HG02763 (cell line): ENCODE data around the gene TTBK1.
A peak's percentile ranks its signal among the peaks of the same experiment; 100 is the strongest.

Experiments used
- ATAC-seq: cut with Tn5 transposase; IDR thresholded peaks from one replicate; pipeline ENCODE4 v1.9.1; 2021; ENCODE audit warnings: mild to moderate bottlenecking, moderate library complexity; ENCODE audit not compliant: unreplicated experiment

Gene TTBK1

DNA sequence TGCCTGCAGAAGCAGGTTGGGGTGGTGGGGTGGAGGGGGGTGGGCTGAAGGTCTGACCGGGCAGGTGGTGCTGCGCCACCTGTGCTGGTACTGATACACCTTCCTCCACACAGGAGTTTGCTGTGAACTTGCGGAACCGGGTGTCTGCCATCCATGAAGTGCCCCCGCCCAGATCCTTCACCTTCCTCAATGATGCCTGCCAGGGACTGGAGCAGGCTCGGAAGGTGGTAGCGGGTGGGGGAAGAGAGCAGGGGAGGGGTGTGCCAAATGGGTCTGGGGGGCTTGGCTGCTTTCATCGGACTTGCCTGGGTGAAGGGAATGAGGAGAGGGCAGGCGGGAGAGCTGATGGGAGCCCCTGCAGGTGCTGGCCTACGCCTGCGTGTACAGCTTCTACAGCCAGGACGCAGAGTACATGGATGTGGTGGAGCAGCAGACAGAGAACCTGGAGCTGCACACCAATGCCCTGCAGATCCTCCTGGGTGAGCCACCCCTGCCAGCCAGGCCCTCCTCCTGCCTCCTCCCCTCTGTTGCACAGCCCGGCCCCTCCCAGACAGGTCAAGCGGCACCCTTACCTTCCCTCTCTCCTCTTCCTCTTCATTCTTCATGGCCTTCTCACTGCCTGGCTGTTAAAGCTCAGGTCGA, 20.7 kb upstream of the TTBK1 start:
- no peak for ATAC-seq

DNA sequence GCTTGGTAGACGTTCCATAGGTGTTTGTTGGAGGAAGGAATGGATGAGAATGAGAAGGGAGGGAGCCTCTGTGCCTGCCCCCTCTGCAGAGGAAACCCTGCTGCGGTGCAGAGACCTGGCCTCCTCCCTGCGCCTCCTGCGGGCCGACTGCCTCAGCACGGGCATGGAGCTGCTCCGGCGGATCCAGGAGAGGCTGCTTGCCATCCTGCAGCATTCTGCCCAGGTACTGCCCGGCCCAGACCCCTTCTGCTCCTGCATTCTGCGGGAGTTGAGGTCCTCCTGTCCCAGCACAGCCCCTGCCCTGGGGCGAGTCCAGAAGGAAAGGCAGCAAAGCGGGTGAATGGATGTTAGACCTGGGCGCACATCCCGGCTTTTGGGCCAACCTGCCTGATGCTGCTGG, 20.1 kb upstream of the TTBK1 start:
- ATAC-seq, result no peak

DNA sequence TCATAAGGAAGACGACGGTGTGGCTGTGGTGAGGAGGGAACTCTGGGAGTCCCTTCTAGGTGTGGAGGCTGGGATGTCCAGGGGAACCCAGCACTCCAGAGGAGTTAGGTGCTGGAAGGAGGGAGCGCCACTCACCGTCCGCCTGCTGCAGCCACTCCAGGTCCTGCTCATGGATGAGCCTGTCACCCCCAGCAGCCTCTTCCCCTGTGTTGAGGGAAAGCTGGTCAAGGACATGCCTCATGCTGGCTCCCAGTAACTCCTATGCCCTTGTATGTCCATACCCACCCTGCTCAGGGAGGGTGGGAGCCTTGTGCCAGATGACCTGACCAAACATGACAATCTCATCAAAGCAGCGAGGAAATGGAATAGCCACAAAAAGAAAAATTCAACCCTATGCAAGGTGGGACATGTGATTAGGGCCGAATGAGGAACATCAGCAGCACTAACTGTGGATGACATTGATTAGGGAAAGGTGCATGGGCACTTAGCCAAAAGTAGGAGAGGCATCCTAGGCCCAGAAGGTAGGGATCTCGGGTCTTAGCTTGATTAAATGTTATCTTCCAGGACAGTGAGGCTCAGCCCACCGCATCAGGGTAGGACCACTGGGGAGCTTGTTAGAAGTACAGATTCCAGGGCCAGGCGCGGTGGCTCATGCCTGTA, 17.0 kb upstream of the TTBK1 start:
- ATAC-seq, result no peak

DNA sequence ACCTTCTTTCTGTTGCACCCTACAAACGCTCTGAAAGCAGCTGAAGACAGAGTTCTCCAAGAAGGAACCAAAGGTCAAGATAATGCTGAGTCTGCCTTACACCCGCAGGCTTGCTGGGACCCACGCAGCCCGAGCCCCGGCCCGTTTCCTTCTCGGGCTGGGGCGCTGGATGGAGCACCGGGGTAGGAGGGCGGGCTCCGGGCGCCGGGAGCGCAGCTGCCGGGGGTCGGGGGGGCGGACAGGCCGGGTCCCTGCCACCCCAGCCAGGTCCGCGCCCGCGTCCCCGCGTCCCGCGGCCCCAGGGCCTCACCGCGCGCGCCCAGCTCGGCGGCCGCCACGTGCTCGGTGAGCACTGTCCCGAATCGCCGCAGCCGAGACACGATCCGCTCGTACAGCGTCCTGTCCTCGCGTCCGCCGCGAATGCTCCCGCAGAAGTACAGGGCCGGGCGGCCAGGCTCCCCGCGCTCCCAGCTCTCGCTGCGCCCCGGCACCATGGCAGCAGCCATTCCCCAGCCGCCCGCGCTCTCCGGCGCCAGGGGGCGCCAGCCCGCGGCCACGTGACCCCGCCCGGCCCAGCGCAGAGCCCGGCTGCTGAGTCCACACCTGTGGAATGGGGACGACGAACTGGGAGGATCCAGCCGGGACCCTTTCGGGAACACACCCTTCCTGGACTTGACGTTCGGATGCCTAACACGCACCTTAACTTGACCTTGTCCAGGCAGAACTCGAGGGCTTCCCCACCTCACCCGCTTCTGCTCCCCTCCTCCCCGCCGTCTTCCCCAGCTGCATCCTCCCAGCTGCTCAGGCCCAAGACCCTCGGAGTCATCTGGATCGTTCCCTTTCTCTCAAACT, 14.1 kb upstream of the TTBK1 start, which contains the start of gene DNPH1:
Gene DNPH1, minus strand, starts transcription at position 531 of the 852 bp plus-strand sequence. Its CDS starts 25 bp downstream, at position 506.
- peak; percentile 77 for ATAC-seq

DNA sequence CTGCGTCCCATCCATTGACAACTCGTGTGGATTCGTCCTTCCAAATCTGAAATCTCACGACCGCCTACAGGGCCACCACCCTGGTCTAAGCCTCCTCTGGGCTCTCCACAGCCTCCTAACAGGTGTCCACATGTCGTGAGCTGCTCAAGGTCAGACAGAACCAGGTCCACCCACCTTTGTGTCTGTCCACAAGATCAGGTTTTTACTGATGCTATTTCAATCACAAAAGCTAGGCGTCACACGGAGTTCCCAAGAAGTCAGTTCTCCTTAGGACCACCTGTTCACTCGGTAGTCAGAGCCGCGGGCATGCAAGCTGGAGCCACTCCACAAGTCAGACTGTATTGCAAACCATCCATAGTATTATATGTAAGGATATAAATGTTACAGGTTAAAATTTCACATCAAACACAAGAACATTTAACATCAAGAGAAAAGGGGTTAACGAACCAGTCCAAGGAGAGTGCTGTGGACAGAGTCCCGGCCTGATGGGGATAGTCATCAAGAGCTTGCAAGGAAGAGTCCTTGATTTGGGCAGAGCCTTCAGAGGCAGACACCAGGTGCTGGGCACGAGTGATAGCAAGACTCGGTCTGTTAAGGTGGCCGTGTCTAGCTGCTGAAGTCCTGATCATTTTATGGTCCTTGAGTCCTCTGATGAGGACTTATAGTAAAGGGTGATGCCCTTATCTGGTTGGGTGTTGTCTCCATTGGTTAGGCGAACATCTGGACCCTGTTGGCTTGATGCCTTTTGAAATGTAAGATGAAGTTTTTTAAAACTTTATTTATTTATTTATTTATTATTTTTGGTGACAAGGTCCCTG, 13.3 kb upstream of the TTBK1 start:
- no peak for ATAC-seq

DNA sequence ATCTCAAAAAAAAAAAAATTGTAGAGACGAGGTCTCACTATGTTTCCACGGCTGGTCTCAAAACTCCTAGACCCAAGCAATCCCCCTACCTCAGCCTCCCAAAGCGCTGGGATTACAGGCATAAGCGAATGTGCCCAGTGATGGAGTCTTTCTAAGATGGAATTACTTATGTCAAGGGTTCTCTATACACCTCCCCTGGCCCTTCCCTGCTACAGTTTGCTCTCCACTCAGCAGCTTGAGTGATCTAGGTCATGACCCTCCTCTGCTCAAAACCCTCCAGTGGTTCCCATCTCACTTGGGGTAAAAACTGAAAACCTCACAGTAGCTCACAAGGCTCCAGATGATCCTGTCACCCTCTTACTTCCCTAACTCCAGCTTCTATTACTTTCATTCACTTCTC, 12.2 kb upstream of the TTBK1 start:
- no peak for ATAC-seq

DNA sequence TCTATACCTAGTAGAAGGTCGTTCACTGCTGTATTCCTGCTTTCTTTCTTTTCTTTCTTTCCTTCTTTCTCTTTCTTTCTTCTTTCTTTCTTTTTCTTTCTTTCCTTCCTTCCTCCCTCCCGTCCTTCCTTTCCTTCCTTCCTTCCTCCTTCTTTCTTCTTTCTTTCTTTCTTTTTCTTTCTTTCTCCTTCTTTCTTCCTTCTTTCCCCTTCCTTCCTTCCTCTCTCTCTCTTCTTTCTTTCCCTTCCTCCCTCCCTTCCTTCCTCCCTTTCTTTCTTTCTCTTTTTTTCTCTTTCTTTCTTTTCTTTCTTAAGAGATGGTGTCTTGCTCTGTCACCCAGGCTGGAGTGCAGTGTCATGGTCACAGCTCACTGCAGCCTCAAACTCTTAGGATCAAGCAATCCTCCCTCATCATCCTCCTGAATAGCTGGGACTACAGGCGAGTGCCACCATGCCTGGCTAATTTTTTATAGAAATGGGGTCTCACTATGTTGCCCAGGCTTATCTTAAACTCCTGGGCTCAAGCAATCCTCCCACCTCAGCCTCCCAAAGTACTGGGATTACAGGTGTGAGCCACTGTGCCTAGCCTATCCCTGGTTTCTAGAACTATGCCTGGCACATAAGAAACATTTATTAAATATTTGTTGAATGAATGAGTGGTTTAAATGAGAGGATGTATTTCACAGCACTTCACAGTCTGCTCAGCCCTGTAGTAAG, 11.4 kb upstream of the TTBK1 start:
- ATAC-seq, result no peak

DNA sequence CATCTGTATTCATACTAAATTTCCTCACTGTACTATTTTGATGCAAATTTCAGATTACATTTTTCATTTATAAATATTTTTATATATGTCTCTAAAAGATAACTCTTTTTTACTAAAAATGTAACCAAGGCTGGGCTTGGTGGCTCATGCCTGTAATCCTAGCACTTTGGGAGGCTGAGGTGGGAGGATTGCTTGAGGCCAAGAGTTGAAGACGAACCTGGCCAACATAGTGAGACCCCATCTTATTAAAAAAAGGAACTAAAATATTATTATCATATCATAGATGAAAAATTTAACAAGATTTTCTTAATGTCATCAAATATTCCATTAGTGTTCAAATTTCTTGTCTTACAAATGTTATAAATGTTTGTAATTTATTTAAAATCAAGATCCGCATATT, 7.4 kb upstream of the TTBK1 start:
- ATAC-seq, result no peak

DNA sequence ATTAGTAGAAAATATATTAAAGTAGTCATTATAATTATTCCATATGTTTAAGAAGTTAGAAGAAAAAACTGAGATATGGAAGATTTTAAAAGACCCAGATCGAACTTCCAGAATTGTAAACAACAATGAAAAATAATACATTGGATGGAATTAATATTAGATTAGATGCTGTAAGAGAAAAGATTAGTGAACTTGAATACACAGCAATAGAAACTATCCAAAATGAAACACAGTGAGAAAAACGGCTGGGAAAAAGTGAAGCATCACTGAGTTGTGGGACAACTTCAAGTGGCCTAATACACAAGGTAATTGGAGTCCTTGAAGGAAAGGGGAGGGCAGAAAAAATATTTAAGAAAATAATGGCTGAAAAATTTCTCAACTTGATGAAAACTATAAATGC, 4.2 kb upstream of the TTBK1 start:
- no peak for ATAC-seq

DNA sequence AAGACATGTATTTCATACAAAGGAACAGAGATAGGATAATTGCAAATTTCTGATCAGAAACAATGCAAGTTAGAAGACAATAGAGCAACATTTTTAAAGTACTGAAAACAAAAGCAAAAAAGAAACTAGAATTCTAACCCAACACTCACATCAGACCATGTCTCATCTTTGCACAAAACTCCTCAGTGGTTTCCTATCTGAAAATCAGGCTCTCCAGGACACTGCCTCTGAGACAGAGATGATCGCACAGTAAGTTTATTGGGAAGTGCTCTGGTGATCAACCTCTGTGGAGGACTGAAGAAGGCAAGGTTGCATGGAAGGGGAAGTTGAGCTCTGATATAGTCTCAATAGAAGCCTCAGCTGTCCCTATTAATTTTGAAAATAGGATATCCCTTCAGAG, 2.3 kb upstream of the TTBK1 start:
- no peak for ATAC-seq

DNA sequence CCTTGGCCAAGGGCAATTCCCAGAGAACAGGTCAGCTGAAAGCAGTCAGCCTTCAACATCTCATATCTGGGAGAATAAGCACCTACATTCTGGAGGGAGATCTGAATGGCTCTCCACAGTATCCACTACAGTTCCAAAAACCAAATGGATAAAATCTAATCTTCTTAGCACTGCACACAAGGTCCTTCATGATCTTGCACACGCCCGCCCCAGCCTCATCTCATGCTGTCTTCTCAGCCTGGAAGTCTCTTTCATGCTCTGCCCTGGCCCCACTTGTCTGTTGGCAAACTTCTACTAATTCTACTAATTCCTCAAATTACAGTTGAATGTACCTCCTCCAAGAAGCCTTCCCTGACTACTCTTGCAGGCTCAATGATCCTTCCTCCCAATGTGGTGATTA, 1.8 kb upstream of the TTBK1 start:
- no peak for ATAC-seq

DNA sequence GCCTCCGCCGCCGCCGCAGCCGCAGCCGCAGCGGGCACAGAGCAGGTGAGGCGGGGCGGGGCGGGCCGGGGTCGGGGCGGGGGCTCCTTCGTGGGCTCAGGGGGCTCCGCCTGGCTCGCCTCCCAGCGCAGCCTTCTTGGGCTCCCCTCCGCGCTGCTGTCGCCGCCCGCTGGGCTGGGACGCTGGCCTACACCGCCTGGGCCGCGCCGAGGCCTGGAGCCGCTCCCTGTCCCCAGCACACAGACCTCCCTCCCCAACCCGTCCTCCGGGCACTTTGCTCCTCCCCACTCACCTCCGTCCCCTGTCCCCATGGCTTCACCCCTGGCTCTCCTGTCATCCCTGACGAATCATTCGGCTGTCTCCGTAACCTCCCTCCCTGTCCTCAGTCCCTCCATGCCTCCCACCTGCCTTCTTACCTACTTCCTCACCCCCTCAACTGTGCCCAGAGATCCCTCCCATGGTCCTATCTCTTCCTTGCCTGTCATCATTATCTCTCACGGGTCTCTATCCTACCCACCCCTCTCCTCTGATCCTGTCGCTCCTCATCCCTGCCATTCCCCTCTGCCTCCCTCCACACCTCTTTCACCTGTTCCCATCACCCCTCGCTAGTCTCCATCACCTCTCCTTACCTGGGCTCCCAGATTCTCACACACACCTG, 512 bp downstream of the TTBK1 start:
- no peak for ATAC-seq

DNA sequence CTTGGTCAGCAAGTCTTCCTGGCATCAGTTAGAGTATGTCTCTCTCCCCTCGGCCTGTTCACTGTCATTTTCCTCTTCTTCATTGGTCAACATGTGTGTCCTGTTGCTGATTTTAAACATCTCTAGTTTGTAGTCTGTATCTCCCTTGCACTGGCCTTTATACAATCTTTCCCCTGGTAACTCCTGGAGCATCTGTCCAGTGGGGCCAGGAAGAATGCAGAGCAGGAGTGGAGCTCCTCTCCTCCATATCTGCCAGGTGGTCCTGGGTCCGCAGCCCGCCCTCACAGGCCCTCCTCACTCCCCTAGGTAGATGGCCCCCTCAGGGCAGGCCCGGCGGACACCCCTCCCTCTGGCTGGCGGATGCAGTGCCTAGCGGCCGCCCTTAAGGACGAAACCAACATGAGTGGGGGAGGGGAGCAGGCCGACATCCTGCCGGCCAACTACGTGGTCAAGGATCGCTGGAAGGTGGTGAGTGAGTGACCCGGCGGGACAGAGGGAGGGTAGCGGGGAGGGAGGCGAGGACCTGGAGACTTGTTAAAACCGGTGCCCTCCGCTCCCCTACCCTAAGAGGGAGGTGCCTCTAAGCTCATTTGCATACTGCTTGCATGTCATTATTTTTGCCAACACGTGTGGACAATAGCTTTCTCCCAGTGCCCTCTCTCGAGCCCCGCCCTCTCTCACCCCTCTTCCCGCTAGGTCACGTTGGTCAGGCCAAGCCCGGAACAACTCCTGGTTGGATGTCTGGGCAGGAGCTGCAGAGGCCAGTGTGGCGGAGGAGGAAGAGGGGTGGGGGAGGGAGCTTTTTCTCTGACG, 3.2 kb downstream of the TTBK1 start:
- ATAC-seq, result peak; percentile 16

DNA sequence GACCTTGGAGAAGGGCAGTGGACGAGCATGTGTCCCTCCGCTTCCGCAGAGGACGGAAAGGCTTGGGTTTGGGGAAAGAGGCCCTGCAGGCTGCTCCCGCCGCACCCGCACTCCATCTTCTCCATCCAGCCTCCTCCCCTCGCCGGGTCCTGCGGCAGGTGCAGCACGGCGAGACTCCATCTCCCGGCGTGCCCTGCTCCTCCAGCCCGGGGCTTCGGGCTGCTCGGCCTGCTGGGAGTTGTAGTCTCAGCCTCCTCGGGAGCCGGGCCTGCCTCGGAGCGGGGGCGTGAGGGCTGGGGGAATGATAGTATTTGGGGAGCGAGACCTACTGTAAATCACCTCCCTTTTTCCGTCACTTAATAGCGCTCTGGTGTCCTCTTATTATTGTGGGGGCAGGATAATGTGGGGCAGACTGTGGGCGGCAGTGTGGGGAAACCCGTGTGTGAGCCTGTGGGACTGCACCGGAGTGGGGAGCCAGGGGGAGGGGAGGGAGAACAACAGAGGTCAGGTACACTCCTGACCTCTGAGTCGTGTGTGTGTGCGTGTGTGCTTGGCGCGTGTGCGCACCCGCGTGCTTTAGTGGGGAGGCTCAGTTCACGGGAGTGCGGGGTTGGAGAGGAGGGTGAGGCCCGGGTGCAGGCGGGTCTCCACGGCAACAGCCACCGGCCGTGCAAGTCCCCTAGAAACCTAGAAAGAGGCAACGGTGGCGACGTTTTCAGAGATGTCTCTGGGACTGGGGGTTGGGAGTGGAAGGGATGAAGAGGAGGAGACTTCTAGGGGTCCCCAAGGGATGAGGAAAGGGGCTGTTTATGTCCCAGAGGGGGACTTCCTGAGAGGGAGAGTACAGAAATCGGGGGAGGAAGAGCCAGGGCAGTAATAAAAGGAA, 4.1 kb downstream of the TTBK1 start:
- ATAC-seq, result peak; percentile 90

DNA sequence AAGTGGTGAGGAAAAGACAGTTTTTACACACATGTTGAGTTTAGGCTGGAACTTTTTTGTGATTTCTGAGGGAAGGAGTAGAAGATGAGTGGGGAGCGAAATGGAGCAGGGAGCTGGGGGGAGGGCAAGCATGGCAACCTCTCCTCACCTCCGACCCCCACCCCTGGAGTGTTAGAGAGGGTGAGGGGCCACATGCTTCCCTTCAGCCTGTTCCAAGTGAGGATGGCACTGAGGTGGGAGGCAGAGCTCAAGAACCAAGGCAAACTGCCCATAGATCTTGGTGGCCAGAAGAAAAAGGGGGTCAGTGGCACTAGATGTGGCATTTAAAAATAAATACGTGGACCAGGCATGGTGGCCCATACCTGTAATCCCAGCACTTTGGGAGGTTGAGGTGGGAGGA, 4.8 kb downstream of the TTBK1 start:
- no peak for ATAC-seq

DNA sequence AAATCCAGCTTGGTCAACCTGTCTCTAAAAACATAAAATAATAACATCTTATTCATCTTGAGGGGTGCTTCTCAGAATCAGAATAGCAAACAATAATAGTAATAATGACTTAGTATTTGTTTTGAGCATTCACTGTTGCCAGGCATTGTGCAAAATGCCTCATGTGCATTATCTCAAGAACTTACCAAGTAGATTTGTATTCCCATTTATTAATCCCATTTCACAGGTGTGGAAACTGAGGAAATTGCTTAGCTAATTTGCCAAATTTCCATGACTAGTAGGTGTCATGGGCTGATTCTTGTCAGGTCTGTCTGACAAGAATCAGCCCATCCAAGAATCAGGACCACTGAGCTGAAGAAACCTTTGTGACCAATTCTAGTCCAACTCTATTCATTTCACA, 5.5 kb downstream of the TTBK1 start:
- no peak for ATAC-seq

DNA sequence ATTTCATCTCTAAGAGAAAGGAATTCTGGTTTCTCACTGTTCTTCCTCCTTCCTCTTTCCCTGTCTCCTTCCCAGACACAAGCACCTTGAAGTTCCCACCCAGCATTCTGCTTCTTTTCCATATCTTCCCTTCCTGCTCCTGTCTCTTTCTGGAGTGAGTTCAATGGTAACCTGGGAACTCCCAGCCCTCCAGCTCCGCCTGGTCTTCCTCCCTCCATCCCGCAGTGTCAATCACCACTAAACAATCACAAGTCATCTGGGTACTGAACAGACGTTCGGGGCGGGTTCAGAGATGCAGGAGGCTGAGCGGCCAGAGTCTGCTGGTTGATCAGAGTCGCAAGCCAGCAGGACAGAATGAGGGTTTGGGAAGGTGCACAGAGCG, 7.7 kb downstream of the TTBK1 start:
- ATAC-seq, result no peak

DNA sequence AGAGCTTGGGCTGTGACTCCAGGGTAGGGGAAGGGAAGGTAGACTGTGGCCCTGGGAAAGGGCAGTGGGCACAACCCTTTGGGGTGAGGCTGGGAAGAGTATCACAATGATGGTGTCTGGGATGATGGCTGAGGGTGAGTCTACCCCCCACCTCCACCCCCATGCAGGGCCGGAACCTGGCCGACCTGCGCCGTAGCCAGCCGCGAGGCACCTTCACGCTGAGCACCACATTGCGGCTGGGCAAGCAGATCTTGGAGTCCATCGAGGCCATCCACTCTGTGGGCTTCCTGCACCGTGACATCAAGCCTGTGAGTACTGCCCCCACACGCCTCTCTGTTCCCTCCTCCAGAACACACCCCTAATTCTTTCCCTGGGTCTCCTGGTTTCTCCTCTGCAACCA, 10.1 kb downstream of the TTBK1 start:
- ATAC-seq, result no peak
